ENCODE results near the gene TNS1.

- no peak for TF ChIP-seq POLR2AphosphoS5 (IDR thresholded peaks at IDR 0.05; ENCODE audit: borderline replicate concordance, low read depth, low read length)
- TF ChIP-seq EZH2 (IDR thresholded peaks at IDR 0.05): no peak
- no peak for TF ChIP-seq FOXP2 (optimal IDR thresholded peaks at IDR 0.05; ENCODE audit: control extremely low read depth, extremely low read length, insufficient read depth)
These were observed 249.2 kb downstream of the TNS1 start for GRCh38 chr2:217753460-217754200.

Data from SK-N-MC (cell line).